ENCODE data around the gene FOXD1.

Gene FOXD1

GRCh38 chr5:73437101-73437776 is 11.3 kb downstream of the FOXD1 start:
- Histone ChIP-seq H3K4me1 (ENCODE audit: insufficient read depth, low read length) (peaks cover 25% of the 10 kb centered on the region), H3K4me3 (ENCODE audit: low read length) (peak overlapping the region; percentile 49), H3K27me3 (ENCODE audit: insufficient read depth, low read length) (peaks cover 98% of the 10 kb centered on the region), H3K36me3 (ENCODE audit: insufficient read depth, low read length) (no peaks in the 10 kb centered on the region), H3K9me3 (ENCODE audit: insufficient read depth, low read depth, low read length) (no peaks in the 10 kb centered on the region), H3K9ac (ENCODE audit: low read depth, low read length) (peak overlapping the region; percentile 58), H3K27ac (ENCODE audit: low read depth, low read length) (no peak overlapping the region)
- under 1% methylated on average over 69 of the region's 69 CpGs for WGBS

GRCh38 chr5:73436535-73437100 is 12.0 kb downstream of the FOXD1 start:
- no peak overlapping the region for H3K27ac ChIP-seq (ENCODE audit: low read depth, low read length)
- H3K36me3 ChIP-seq (ENCODE audit: insufficient read depth, low read length): no peaks in the 10 kb centered on the region
- peaks cover 91% of the 10 kb centered on the region for H3K27me3 ChIP-seq (ENCODE audit: insufficient read depth, low read length)
- H3K4me3 ChIP-seq (ENCODE audit: low read length): peak overlapping the region; percentile 49
- WGBS: under 1% methylated on average over 66 of the region's 66 CpGs
- peak overlapping the region; percentile 58 for H3K9ac ChIP-seq (ENCODE audit: low read depth, low read length)
- H3K9me3 ChIP-seq (ENCODE audit: insufficient read depth, low read depth, low read length): no peaks in the 10 kb centered on the region
- peaks cover 25% of the 10 kb centered on the region for H3K4me1 ChIP-seq (ENCODE audit: insufficient read depth, low read length)

- H3K27me3 ChIP-seq (ENCODE audit: insufficient read depth, low read length): peaks cover 85% of the 10 kb centered on the region
- no peak overlapping the region for H3K9ac ChIP-seq (ENCODE audit: low read depth, low read length)
- H3K4me1 ChIP-seq (ENCODE audit: insufficient read depth, low read length): peaks cover 25% of the 10 kb centered on the region
- H3K4me3 ChIP-seq (ENCODE audit: low read length): peak overlapping the region; percentile 49
- H3K36me3 ChIP-seq (ENCODE audit: insufficient read depth, low read length): no peaks in the 10 kb centered on the region
- 4% methylated on average over 35 of the region's 35 CpGs for WGBS
- H3K27ac ChIP-seq (ENCODE audit: low read depth, low read length): no peak overlapping the region
- no peaks in the 10 kb centered on the region for H3K9me3 ChIP-seq (ENCODE audit: insufficient read depth, low read depth, low read length)
Measured at GRCh38 chr5:73435759-73436534, 12.6 kb downstream of the FOXD1 start.

- 71% methylated on average over 1 of the region's 1 CpG for WGBS
- Histone ChIP-seq H3K9me3 (ENCODE audit: insufficient read depth, low read depth, low read length) (no peaks in the 10 kb centered on the region), H3K9ac (ENCODE audit: low read depth, low read length) (no peak overlapping the region), H3K36me3 (ENCODE audit: insufficient read depth, low read length) (no peaks in the 10 kb centered on the region), H3K27ac (ENCODE audit: low read depth, low read length) (no peak overlapping the region), H3K4me1 (ENCODE audit: insufficient read depth, low read length) (peaks cover 25% of the 10 kb centered on the region), H3K27me3 (ENCODE audit: insufficient read depth, low read length) (peaks cover 82% of the 10 kb centered on the region), H3K4me3 (ENCODE audit: low read length) (no peak overlapping the region)
Measured at GRCh38 chr5:73434907-73435306, 13.7 kb downstream of the FOXD1 start.

GRCh38 chr5:73434461-73434860 is 14.1 kb downstream of the FOXD1 start:
- Histone ChIP-seq H3K4me1 (ENCODE audit: insufficient read depth, low read length) (peaks cover 25% of the 10 kb centered on the region), H3K9me3 (ENCODE audit: insufficient read depth, low read depth, low read length) (no peaks in the 10 kb centered on the region), H3K9ac (ENCODE audit: low read depth, low read length) (no peak overlapping the region), H3K4me3 (ENCODE audit: low read length) (no peak overlapping the region), H3K27me3 (ENCODE audit: insufficient read depth, low read length) (peaks cover 78% of the 10 kb centered on the region), H3K27ac (ENCODE audit: low read depth, low read length) (no peak overlapping the region), H3K36me3 (ENCODE audit: insufficient read depth, low read length) (no peaks in the 10 kb centered on the region)
- WGBS: 88% methylated on average over 1 of the region's 1 CpG

- no peaks in the 10 kb centered on the region for H3K36me3 ChIP-seq (ENCODE audit: insufficient read depth, low read length)
- H3K9me3 ChIP-seq (ENCODE audit: insufficient read depth, low read depth, low read length): no peaks in the 10 kb centered on the region
- no peak overlapping the region for H3K9ac ChIP-seq (ENCODE audit: low read depth, low read length)
- H3K27me3 ChIP-seq (ENCODE audit: insufficient read depth, low read length): peaks cover 77% of the 10 kb centered on the region
- H3K4me3 ChIP-seq (ENCODE audit: low read length): no peak overlapping the region
- 81% methylated on average over 1 of the region's 1 CpG for WGBS
- peaks cover 25% of the 10 kb centered on the region for H3K4me1 ChIP-seq (ENCODE audit: insufficient read depth, low read length)
- H3K27ac ChIP-seq (ENCODE audit: low read depth, low read length): no peak overlapping the region
Measured at GRCh38 chr5:73433982-73434342, 14.6 kb downstream of the FOXD1 start.

GRCh38 chr5:73433272-73433981 is 15.2 kb downstream of the FOXD1 start:
- Histone ChIP-seq H3K9me3 (ENCODE audit: insufficient read depth, low read depth, low read length) (no peaks in the 10 kb centered on the region), H3K27ac (ENCODE audit: low read depth, low read length) (no peak overlapping the region), H3K9ac (ENCODE audit: low read depth, low read length) (no peak overlapping the region), H3K4me1 (ENCODE audit: insufficient read depth, low read length) (peaks cover 20% of the 10 kb centered on the region), H3K36me3 (ENCODE audit: insufficient read depth, low read length) (no peaks in the 10 kb centered on the region), H3K4me3 (ENCODE audit: low read length) (no peak overlapping the region), H3K27me3 (ENCODE audit: insufficient read depth, low read length) (peaks cover 76% of the 10 kb centered on the region)
- WGBS: 90% methylated on average over 3 of the region's 4 CpGs

GRCh38 chr5:73431204-73431851 is 17.2 kb downstream of the FOXD1 start:
- no peak overlapping the region for H3K27ac ChIP-seq (ENCODE audit: low read depth, low read length)
- H3K4me1 ChIP-seq (ENCODE audit: insufficient read depth, low read length): peaks cover 13% of the 10 kb centered on the region
- H3K36me3 ChIP-seq (ENCODE audit: insufficient read depth, low read length): no peaks in the 10 kb centered on the region
- peaks cover 62% of the 10 kb centered on the region for H3K27me3 ChIP-seq (ENCODE audit: insufficient read depth, low read length)
- no peaks in the 10 kb centered on the region for H3K9me3 ChIP-seq (ENCODE audit: insufficient read depth, low read depth, low read length)
- H3K4me3 ChIP-seq (ENCODE audit: low read length): no peak overlapping the region
- no peak overlapping the region for H3K9ac ChIP-seq (ENCODE audit: low read depth, low read length)

GRCh38 chr5:73426034-73426433 is 22.5 kb downstream of the FOXD1 start:
- Histone ChIP-seq H3K4me3 (ENCODE audit: low read length) (no peak overlapping the region), H3K4me1 (ENCODE audit: insufficient read depth, low read length) (no peaks in the 10 kb centered on the region), H3K27ac (ENCODE audit: low read depth, low read length) (no peak overlapping the region)

GRCh38 chr5:73424556-73424977 is 24.0 kb downstream of the FOXD1 start:
- H3K27me3 ChIP-seq (ENCODE audit: insufficient read depth, low read length): peaks cover 66% of the 10 kb centered on the region
- 90% methylated on average over 5 of the region's 5 CpGs for WGBS
- no peaks in the 10 kb centered on the region for H3K9me3 ChIP-seq (ENCODE audit: insufficient read depth, low read depth, low read length)
- H3K4me1 ChIP-seq (ENCODE audit: insufficient read depth, low read length): no peaks in the 10 kb centered on the region
- H3K27ac ChIP-seq (ENCODE audit: low read depth, low read length): no peak overlapping the region
- H3K4me3 ChIP-seq (ENCODE audit: low read length): no peak overlapping the region
- no peak overlapping the region for H3K9ac ChIP-seq (ENCODE audit: low read depth, low read length)
- no peaks in the 10 kb centered on the region for H3K36me3 ChIP-seq (ENCODE audit: insufficient read depth, low read length)

More at GRCh38 chr5:73426034-73426433, 22.5 kb downstream of the FOXD1 start:
- Histone ChIP-seq H3K27me3 (ENCODE audit: insufficient read depth, low read length) (peaks cover 59% of the 10 kb centered on the region), H3K36me3 (ENCODE audit: insufficient read depth, low read length) (no peaks in the 10 kb centered on the region), H3K9ac (ENCODE audit: low read depth, low read length) (no peak overlapping the region), H3K9me3 (ENCODE audit: insufficient read depth, low read depth, low read length) (no peaks in the 10 kb centered on the region)
- 90% methylated on average over 3 of the region's 3 CpGs for WGBS

All from HUES64 (cell line).